Fibroblast of the conjunctiva (primary cell): ENCODE measurements around the gene CDH12.

ENCODE experiments used
- DNase-seq: peaks from one replicate; pipeline ENCODE4 v3.0.0-alpha.2; 2010; ENCODE audit warnings: low read depth

The CDH12 gene

GRCh38 chr5:21709770-21710169 lies 1143.4 kb downstream of the CDH12 start:
- no peak for DNase-seq

GRCh38 chr5:21704974-21705668 lies 1148.0 kb downstream of the CDH12 start:
- no peak for DNase-seq

GRCh38 chr5:21701317-21701716 lies 1151.8 kb downstream of the CDH12 start:
- peak; percentile 23 for DNase-seq
